Bronchus fibroblast of lung (primary cell): ENCODE data around the gene DDX49. TPM values are rescaled to one million over a fixed set of nuclear protein-coding genes. Genes with fewer than 3 reads are reported as not detected.

ENCODE experiments used
- total RNA-seq: library from RNA; depleted of rRNA; stranded (reverse); fragments of >200 nt; gene quantifications from 2 replicates; pipeline ENCODE4 v1.2.3, GENCODE V29; 2015

DDX49 gene, protein sequence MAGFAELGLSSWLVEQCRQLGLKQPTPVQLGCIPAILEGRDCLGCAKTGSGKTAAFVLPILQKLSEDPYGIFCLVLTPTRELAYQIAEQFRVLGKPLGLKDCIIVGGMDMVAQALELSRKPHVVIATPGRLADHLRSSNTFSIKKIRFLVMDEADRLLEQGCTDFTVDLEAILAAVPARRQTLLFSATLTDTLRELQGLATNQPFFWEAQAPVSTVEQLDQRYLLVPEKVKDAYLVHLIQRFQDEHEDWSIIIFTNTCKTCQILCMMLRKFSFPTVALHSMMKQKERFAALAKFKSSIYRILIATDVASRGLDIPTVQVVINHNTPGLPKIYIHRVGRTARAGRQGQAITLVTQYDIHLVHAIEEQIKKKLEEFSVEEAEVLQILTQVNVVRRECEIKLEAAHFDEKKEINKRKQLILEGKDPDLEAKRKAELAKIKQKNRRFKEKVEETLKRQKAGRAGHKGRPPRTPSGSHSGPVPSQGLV
- 64.8 and 77.8 TPM in 2 replicates for total RNA-seq

DNA sequence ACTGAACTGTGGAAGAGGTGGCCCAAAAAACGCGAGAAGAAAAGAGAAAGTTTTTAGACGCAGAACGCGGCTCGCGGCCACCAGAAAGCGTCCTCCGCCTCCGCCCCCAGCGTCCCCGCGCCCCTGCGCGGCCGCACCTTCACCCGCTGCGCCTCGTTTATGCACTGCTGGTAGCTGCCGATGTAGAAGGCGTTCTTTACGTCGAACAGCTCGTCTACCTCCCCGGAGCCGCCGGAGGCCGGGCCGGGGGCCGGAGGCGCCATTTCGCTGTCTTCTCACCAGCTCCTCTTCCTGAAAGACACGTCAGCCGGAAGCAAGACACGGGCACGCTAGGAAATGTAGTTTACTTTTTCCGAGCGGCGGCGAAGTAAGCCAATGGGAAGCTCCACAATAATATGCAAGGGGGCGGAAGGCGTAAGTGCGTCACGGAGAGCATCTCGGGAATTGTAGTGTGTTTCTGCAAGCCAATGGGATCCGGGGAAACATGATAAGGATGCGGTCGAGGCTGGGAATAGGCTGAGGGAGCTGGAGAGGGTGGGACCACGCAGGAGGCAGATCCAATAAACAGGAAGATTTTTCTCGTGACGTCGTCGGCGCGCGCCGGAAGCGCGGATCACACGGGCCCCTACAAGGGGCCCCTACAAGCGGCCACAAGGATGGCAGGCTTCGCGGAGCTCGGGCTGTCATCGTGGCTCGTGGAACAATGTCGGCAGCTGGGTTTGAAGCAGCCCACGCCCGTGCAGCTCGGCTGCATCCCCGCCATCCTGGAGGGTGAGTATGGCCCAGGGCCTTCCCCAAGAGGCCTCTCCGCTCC, at the start of gene DDX49, which contains the start of gene COPE:
Gene DDX49 (plus strand): TSS at position 630 of the 814 bp plus-strand sequence. CDS start 27 bp downstream, at position 657.
Gene COPE (minus strand): TSS at position 302 of the 814 bp plus-strand sequence. CDS start 39 bp downstream, at position 263.

DNA sequence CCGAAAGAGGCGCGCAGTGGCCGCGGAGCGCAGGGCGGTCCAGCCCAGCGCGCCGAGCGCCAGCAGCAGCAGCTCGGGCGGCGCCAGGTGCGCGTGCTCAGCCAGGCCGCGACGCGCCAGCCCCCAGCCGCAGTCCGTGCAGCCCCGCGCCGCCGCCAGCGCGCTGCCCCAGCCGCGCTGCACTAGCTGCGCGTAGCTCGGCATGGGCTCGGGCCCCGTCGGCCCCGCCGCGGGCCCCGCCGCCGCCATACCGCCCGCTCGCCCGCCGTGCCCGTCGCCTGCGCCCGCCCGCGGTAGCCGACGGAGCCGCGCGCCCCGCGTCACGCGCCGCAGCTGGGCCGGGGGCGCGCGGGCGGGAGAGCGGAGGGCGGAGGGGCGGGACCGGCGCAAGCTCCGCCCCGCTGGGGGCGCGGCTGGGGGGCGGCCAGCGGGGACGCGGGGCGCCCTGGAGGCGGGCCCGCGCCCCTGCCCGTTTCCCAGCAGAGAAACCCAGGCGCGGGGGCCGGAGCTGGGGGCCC, 23.6 kb upstream of the DDX49 start, which contains the start of gene CERS1:
Gene CERS1 (minus strand): TSS at position 335 of the 518 bp plus-strand sequence. CDS start 86 bp downstream, at position 249.

DNA sequence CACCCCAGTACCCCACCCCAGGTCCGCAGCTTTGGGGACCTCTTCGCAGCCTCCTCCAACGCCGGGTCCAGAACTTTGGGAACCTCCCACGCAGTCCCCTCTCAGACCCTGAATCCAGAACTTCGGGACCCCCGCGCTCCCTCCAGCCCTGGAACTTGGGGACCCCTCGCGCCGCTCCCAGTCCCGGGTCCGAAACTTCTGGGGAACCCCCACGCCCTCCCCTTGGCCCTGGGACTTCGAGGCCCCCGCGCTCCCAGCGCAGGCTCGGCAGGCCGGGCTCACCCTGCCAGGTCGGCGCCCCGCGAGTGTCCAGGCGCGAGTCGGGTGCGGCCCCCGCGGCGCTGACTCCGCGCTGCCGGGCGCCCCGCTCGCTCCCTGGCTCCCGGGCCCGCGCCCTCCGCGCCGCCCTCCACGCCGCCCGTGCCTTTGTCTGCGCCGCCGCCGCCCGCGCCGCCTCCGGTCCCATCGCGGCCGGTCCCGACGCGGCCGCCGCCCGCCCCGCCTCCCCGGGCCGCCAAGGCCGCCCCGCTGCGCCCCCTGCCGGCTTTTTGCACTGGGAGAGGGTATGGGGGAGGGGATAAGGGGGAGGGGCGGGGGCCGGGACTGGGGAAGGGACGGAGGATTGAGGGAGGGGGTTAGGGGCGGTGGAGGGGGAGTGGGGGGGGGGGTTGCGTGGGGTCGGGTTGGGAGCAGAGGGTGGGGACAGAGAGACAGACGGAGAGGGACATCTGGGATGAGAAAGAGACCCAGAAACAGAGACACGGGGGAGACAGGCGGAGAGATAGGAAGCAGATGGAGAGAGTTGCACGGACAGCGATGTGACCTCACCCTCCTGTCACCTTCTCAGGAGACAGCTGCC, 21.5 kb downstream of the DDX49 start, which contains the start of gene HOMER3:
Gene HOMER3 (minus strand): TSS at position 449 of the 859 bp plus-strand sequence. CDS start 2,235 bp downstream, outside the sequence.

Other genes starting within 250 kb of the DDX49 start
- gene CRTC1, start 236.0 kb upstream of the DDX49 start, total RNA-seq, result 1.2 and 2.0 TPM in 2 replicates
- gene COMP, start 128.4 kb upstream of the DDX49 start, total RNA-seq, result not detected in 2 replicates
- gene UPF1, start 87.8 kb upstream of the DDX49 start, total RNA-seq, result 42.7 and 45.6 TPM in 2 replicates
- 0.34 and 1.5 TPM in 2 replicates for gene CERS1, start 23.6 kb upstream of the DDX49 start, total RNA-seq
- 357 and 370 TPM in 2 replicates for gene COPE, start 328 bp upstream of the DDX49 start, total RNA-seq
- gene HOMER3, start 21.5 kb downstream of the DDX49 start, total RNA-seq, result 63.8 and 67.1 TPM in 2 replicates
- 23.6 and 24.0 TPM in 2 replicates for gene SUGP2, start 113.8 kb downstream of the DDX49 start, total RNA-seq
- 47.9 and 48.3 TPM in 2 replicates for gene ARMC6, start 113.9 kb downstream of the DDX49 start, total RNA-seq
- gene SLC25A42, start 144.3 kb downstream of the DDX49 start, total RNA-seq, result 6.2 and 6.9 TPM in 2 replicates
- gene TMEM161A, start 218.8 kb downstream of the DDX49 start, total RNA-seq, result 28.6 and 30.5 TPM in 2 replicates